GM21723 (cell line): ENCODE measurements around the gene CRHR1.

Experiments
- ATAC-seq: cut with Tn5 transposase; IDR thresholded peaks from one replicate; pipeline ENCODE4 v1.9.1; 2021; ENCODE audit warnings: mild to moderate bottlenecking, moderate library complexity; ENCODE audit not compliant: unreplicated experiment

The CRHR1 gene

GRCh38 chr17:45788057-45788456, 3.9 kb downstream of the CRHR1 start:
- ATAC-seq = no peak

GRCh38 chr17:45789874-45790273, 5.8 kb downstream of the CRHR1 start:
- no peak for ATAC-seq

GRCh38 chr17:45790296-45790922, 6.3 kb downstream of the CRHR1 start:
- no peak for ATAC-seq

GRCh38 chr17:45791041-45791582, 7.0 kb downstream of the CRHR1 start:
- no peak for ATAC-seq

- ATAC-seq = no peak
These were observed 7.8 kb downstream of the CRHR1 start for GRCh38 chr17:45791935-45792334.

DNA sequence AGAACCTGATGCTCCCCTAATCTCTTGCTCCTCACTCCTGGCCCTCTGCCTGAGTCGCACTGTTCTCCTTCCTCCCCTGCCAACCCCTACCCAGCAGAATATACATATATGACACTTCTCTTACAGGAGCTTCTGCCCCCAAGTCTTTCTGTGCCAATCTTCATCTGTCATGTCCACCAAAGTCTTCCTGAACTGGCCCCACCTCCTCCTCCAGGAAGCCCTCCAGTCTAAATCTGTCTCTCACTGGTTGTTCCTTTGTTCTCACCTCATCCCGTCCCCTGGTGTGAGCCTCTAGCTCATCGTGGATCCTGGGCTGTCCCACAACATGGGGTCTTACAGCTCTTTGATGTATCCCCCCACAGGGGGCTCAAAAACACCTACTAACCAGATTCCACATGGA, 8.3 kb downstream of the CRHR1 start:
- ATAC-seq = no peak

DNA sequence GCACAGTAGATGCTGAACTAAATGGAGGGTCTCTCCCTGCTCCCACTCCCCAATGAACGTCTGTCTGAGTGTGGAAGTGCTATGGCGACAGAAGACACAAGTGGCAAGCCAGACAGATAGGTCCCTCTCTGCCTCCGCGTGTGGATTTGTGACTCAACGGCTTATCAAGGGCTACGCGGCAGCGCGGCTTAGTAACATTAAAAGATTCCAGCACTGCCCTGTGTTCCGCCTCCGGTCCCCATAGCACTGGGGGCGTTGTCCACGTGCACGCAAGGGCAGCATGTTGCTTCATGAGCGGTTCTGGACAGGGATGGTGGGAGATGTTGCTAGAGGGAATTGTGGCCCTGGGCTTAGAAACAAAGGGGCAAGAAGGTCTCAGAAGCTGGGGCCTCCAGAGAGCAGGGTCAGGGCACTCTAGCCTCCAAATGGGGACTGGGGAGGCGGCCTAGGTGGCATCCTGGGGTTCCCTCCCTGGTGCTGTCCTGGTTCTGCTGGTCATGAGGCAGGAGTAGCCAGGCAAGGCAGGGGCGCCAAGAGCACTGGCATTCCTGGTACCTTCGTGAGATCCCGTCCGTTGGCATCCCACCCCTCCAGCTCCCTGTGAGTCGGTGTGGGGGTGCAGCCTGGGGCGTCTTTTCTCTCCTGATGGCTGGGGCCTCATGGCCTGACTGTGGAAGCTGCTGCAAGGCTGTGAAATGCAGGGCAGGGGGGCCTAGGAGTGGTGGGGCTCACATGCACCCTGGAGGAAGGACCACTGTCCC, 9.1 kb downstream of the CRHR1 start:
- ATAC-seq = no peak

DNA sequence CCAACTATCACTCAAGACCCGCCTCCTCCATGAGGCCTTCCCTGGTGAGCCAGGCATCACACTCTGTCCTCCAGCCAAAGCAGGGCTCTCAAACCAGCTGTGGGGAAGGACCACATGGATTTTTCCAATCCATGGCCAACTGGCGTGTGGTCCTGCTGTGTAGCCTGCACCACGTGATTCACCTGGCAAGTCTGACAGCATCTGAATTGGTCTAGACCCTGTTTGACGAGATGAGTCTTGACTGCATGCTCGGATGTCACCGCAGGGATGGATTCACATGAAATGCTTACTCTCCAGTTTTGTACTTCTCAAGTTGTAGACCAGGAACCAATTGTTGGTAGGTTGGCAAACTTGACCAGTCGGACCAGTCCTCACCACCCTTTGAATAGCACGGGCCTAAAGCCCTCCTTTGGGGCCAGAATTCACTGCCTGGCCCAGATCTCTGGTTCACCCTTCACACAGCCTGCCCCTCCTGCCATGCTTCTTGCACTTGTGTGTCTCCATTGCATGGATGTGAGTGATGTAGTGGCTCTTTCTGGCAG, 9.9 kb downstream of the CRHR1 start:
- ATAC-seq = no peak

DNA sequence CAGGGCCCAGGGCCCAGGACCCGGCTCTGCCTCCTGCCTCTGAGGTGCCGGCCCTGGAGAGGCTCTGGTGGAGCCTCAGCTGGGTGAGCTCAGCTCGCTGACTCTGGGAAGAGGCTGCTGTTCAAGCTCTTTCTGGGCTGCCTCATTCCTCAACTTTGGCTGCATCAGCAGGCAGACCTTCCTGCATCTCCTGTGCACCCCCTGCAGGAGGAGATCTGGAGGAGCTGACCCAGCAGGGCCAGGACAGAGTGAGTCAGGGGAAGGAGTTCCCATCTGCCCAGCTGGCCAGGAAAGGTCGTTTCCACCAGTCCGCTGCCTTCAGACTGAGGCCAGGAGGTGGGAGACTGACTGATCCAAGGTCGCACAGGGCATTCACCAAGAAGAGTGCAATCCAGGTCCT, 10.7 kb downstream of the CRHR1 start:
- ATAC-seq = no peak

- ATAC-seq = no peak
These were observed 16.7 kb downstream of the CRHR1 start for GRCh38 chr17:45800816-45801215.

GRCh38 chr17:45801421-45801820, 17.3 kb downstream of the CRHR1 start:
- ATAC-seq = no peak

DNA sequence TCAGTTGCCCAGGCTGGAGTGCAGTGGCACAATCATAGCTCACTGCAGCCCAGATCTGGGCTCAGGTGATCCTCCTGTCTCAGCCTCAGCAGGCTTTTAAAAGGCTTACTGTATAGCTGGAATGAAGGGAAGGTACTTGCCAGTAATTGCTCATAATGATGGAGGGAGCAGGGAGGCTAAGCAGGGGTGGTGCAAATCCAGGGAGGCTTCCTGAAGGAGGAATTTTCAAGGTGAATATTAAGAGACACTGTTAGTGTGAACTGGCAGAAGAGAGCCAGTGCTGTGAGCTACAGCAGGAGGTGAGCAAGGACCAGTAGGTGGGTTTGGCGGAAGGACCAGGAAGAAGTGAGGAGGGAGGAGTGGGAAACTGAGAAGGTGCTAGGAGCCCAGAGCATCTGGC, 24.7 kb downstream of the CRHR1 start:
- ATAC-seq = no peak

GRCh38 chr17:45809499-45809898, 25.4 kb downstream of the CRHR1 start:
- ATAC-seq = no peak

DNA sequence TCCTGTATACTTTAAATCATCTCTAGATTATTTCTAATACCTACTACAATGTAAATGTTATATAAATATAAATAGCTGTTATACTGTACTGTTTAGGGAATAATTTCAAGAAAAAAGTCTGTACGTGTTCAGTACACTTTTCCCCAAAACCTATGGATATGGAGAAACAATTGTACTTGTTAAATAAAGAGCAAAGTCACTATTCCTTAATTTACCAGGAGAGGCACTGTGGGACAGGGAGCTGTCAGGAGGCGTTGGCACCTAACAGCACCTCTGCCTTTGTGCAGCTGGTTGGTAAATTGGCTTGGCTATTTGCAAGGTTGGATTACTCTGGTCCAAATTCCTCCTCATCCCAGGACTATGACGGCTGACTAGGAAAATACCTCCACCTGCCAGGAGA, 28.0 kb downstream of the CRHR1 start:
- ATAC-seq = no peak

DNA sequence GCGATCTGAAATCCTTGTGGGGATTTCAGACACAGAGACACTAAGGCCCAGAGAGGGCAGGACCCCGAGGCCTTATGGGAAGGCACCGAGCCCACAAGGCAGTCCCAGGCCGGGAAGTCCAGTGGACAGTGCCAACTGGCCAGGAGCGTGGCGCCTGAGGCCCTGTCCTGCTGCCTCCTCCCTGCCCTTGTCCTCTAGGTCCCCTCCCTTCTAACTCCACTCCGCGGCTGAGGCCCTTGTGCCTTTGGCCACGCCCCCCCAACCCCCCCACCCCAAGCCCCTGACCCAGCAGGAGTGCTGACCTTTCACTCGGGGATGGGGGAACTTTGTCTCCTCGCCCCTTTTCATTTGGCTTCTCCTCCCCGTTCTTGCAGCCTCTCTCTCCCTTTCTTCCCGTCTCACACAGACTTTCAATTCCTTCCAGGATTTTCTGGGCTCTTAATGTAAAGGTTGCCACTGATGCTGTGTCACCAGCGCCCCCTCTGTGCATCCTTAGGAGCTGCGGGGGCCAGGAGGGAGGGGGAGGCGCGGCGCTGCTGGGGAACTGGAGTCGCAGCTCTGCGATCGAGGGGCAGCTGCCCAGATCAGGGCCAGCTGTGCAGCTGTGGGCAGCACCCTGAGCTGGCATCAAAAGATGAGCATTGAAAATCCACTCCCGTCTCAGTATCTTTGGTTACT, 29.1 kb downstream of the CRHR1 start:
- no peak for ATAC-seq

- no peak for ATAC-seq
These were observed 30.8 kb downstream of the CRHR1 start for GRCh38 chr17:45814622-45815606.

GRCh38 chr17:45815752-45816151, 31.6 kb downstream of the CRHR1 start:
- ATAC-seq = no peak

- ATAC-seq = no peak
These were observed 33.9 kb downstream of the CRHR1 start for GRCh38 chr17:45818041-45818440.

GRCh38 chr17:45818699-45819098, 34.6 kb downstream of the CRHR1 start:
- no peak for ATAC-seq

DNA sequence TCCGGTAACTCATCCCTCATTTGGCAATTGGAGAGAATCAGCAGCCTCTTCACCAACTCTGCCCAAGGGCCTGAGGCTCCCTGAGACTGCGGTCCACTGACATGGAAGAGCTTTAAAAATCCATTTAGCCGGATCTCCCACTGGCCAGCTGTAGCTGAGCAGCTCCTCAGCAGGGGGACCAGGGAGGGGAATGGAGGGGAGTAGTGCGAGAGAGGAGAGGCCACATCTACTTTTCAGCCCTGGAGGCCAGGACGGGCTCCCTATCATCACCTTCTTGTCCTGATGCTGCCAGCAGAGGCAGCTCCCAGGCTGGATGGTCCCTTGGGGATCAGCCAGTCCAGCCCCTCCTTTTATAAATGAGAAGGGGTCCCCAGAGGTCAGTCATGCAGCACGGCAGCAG, 35.5 kb downstream of the CRHR1 start:
- ATAC-seq = no peak
